ENCODE results near the gene LST1.

DNA sequence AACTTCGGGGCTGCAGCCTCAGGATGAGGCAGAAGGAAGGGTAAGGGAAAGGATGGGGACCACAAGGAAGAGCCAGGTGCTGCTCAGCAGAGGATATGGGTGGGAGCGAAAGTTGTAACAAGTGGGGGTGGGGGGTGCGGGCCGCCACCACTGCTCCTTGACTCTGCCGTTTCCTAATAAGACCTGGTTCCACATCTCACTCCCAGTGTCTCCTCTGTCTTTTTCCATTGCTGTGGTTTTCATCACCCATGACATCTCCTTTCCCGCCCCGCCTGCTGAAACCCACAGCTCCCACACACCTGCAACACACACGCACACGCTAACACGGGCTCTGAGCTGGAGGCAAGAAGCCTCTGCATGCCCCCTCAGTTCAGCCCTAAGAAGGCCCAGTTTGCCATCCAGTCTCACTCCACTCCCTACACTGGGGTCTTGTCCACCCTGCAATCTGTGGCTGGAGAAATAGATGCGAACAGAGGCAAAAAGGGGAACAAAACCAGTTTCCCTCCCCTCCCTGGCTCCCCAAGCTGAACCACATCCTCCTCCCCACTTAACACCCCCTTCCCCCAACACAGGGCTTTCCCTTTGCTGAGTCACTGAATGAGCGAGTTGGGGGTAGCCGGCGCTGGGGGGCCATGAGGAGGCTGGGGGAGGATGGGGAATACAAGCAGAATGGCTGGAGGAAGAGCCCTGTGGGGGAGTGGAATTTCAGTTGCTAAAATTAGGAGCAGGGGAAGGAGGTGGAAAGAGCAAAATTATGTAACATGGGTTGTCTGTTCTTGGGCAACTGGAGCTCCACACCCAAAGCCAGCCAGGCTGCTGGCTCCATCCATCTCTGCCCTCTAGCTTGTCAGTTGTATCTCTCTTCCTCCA, 27.2 kb upstream of the LST1 start:
- TF ChIP-seq, protein P1, sequence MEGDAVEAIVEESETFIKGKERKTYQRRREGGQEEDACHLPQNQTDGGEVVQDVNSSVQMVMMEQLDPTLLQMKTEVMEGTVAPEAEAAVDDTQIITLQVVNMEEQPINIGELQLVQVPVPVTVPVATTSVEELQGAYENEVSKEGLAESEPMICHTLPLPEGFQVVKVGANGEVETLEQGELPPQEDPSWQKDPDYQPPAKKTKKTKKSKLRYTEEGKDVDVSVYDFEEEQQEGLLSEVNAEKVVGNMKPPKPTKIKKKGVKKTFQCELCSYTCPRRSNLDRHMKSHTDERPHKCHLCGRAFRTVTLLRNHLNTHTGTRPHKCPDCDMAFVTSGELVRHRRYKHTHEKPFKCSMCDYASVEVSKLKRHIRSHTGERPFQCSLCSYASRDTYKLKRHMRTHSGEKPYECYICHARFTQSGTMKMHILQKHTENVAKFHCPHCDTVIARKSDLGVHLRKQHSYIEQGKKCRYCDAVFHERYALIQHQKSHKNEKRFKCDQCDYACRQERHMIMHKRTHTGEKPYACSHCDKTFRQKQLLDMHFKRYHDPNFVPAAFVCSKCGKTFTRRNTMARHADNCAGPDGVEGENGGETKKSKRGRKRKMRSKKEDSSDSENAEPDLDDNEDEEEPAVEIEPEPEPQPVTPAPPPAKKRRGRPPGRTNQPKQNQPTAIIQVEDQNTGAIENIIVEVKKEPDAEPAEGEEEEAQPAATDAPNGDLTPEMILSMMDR (IDR thresholded peaks at IDR 0.05; ENCODE audit: low read length): no peak
- no peak for TF ChIP-seq EZH2 (optimal IDR thresholded peaks at IDR 0.05; ENCODE audit: low read depth, low read length)
- no peak for TF ChIP-seq EZH2phosphoT487 (IDR thresholded peaks at IDR 0.05; ENCODE audit: low read length)
